ENCODE measurements around the gene PLXNA2.

Gene PLXNA2

GRCh38 chr1:208166340-208167138 is 77.6 kb downstream of the PLXNA2 start:
- DNase-seq (ENCODE audit: low read depth, low spot score): no peak

GRCh38 chr1:208165659-208166058 is 78.5 kb downstream of the PLXNA2 start:
- no peak for DNase-seq (ENCODE audit: low read depth, low spot score)

- DNase-seq (ENCODE audit: low read depth, low spot score): no peak
Measured at GRCh38 chr1:208164609-208165008, 79.6 kb downstream of the PLXNA2 start.

GRCh38 chr1:208163539-208163938 is 80.6 kb downstream of the PLXNA2 start:
- DNase-seq (ENCODE audit: low read depth, low spot score): no peak

GRCh38 chr1:208162903-208163302 is 81.3 kb downstream of the PLXNA2 start:
- no peak for DNase-seq (ENCODE audit: low read depth, low spot score)

- no peak for DNase-seq (ENCODE audit: low read depth, low spot score)
Measured at GRCh38 chr1:208161656-208162375, 82.4 kb downstream of the PLXNA2 start.

GRCh38 chr1:208161005-208161404 is 83.2 kb downstream of the PLXNA2 start:
- no peak for DNase-seq (ENCODE audit: low read depth, low spot score)

GRCh38 chr1:208160259-208160819 is 83.8 kb downstream of the PLXNA2 start:
- DNase-seq (ENCODE audit: low read depth, low spot score): no peak

- peak; percentile 62 for DNase-seq (ENCODE audit: low read depth, low spot score)
Measured at GRCh38 chr1:208159555-208160258, 84.5 kb downstream of the PLXNA2 start.

GRCh38 chr1:208158640-208159554 is 85.3 kb downstream of the PLXNA2 start:
- DNase-seq (ENCODE audit: low read depth, low spot score): peak; percentile 97

- no peak for DNase-seq (ENCODE audit: low read depth, low spot score)
Measured at GRCh38 chr1:208157769-208158168, 86.4 kb downstream of the PLXNA2 start.

GRCh38 chr1:208156741-208157140 is 87.4 kb downstream of the PLXNA2 start:
- no peak for DNase-seq (ENCODE audit: low read depth, low spot score)

- DNase-seq (ENCODE audit: low read depth, low spot score): no peak
Measured at GRCh38 chr1:208156310-208156709, 87.9 kb downstream of the PLXNA2 start.

- DNase-seq (ENCODE audit: low read depth, low spot score): no peak
Measured at GRCh38 chr1:208154679-208155642, 89.2 kb downstream of the PLXNA2 start.

GRCh38 chr1:208154040-208154439 is 90.1 kb downstream of the PLXNA2 start:
- no peak for DNase-seq (ENCODE audit: low read depth, low spot score)

GRCh38 chr1:208153386-208153785 is 90.8 kb downstream of the PLXNA2 start:
- DNase-seq (ENCODE audit: low read depth, low spot score): no peak

- DNase-seq (ENCODE audit: low read depth, low spot score): no peak
Measured at GRCh38 chr1:208151728-208152598, 92.2 kb downstream of the PLXNA2 start.

- DNase-seq (ENCODE audit: low read depth, low spot score): no peak
Measured at GRCh38 chr1:208150833-208151458, 93.2 kb downstream of the PLXNA2 start.

Data from smooth muscle cell of the brain vasculature (primary cell).